OCI-LY1 (cell line): ENCODE measurements around the gene CYP4F11.

Source experiments
- H2AFZ ChIP-seq: fragments of 200-600 bp; sonication (generic), shearing (Covaris generic); 2 replicates; pipeline ENCODE4 v1.6.0; 2014; ENCODE audit warnings: antibody characterized with exemption, mild to moderate bottlenecking, low read length
- H3F3A ChIP-seq: fragments of 200-600 bp; sonication (generic), shearing (Covaris generic); 2 replicates; pipeline ENCODE4 v1.6.0; 2014; ENCODE audit warnings: mild to moderate bottlenecking, antibody characterized with exemption, low read length, moderate library complexity; ENCODE audit not compliant: insufficient read depth
- H3K27ac ChIP-seq: fragments of 200-600 bp; sonication (generic); 2 replicates; pipeline ENCODE4 v1.5.1; 2014; ENCODE audit warnings: low read length, mixed run types, mild to moderate bottlenecking, low read depth; ENCODE audit not compliant: poor library complexity, severe bottlenecking
- H3K27me3 ChIP-seq: fragments of 200-600 bp; sonication (generic); 2 replicates; pipeline ENCODE4 v1.6.0; 2014; ENCODE audit warnings: antibody characterized with exemption, mild to moderate bottlenecking, low read length, moderate library complexity; ENCODE audit not compliant: insufficient read depth
- H3K36me3 ChIP-seq: fragments of 200-600 bp; sonication (generic); 2 replicates; pipeline ENCODE4 v1.6.1; 2014; ENCODE audit warnings: mild to moderate bottlenecking, antibody characterized with exemption, low read length, moderate library complexity, mixed read lengths; ENCODE audit not compliant: insufficient read depth
- H3K4me1 ChIP-seq: fragments of 200-600 bp; sonication (generic); 2 replicates; pipeline ENCODE4 v1.5.1; 2014; ENCODE audit warnings: mild to moderate bottlenecking, low read length, moderate library complexity; ENCODE audit not compliant: insufficient read depth, severe bottlenecking
- H3K4me2 ChIP-seq: fragments of 200-600 bp; sonication (generic), shearing (Covaris generic); 2 replicates; pipeline ENCODE4 v1.6.1; 2014; ENCODE audit warnings: low read length
- H3K4me3 ChIP-seq: fragments of 200-600 bp; sonication (generic); 2 replicates; pipeline ENCODE4 v1.5.1; 2014; ENCODE audit warnings: low read length, low read depth, mild to moderate bottlenecking, mixed read lengths; ENCODE audit not compliant: poor library complexity, severe bottlenecking
- H3K79me2 ChIP-seq: fragments of 200-600 bp; shearing (Covaris generic); 2 replicates; pipeline ENCODE4 v1.6.1; 2016; ENCODE audit warnings: mixed run types, low read length, mixed read lengths; ENCODE audit not compliant: insufficient read depth
- H3K9ac ChIP-seq: fragments of 200-600 bp; sonication (generic), shearing (Covaris generic); 2 replicates; pipeline ENCODE4 v1.6.1; 2014; ENCODE audit warnings: mild to moderate bottlenecking, low read length, mixed read lengths
- H3K9me2 ChIP-seq: fragments of 200-600 bp; sonication (generic), shearing (Covaris generic); 2 replicates; pipeline ENCODE4 v1.6.1; 2014; ENCODE audit warnings: low read depth, mild to moderate bottlenecking, low read length, mixed read lengths
- H3K9me3 ChIP-seq: fragments of 200-600 bp; shearing (Covaris generic); 2 replicates; pipeline ENCODE4 v1.6.1; 2014; ENCODE audit warnings: low read length, mixed read lengths
- H4K20me1 ChIP-seq: fragments of 200-600 bp; sonication (generic), shearing (Covaris generic); 2 replicates; pipeline ENCODE4 v1.6.0; 2016; ENCODE audit warnings: mild to moderate bottlenecking, low read length; ENCODE audit not compliant: insufficient read depth
- CTCF ChIP-seq: fragments of 200-600 bp; sonication (generic), shearing (Covaris generic); IDR thresholded peaks from 2 replicates; pipeline ENCODE4 v1.5.1; 2017; ENCODE audit warnings: mild to moderate bottlenecking, antibody characterized with exemption, low read length, moderate library complexity, mixed read lengths
- EZH2 ChIP-seq: fragments of 200-600 bp; sonication (generic), shearing (Covaris generic); IDR thresholded peaks from 2 replicates; pipeline ENCODE4 v1.8.0; 2017; ENCODE audit warnings: borderline replicate concordance, mixed run types, mild to moderate bottlenecking, antibody characterized with exemption, low read length, moderate library complexity, mixed read lengths

Gene CYP4F11

GRCh38 chr19:15923702-15924101 is 10.6 kb downstream of the CYP4F11 start:
- TF ChIP-seq CTCF = no peak
- no peak for TF ChIP-seq EZH2
- H3K36me3 ChIP-seq = no peaks in the 10 kb centered on the region
- 0 out of 2 replicates have a peak, but pooled peaks cover 5% of the 10 kb centered on the region for H3K27me3 ChIP-seq
- no peaks in the 10 kb centered on the region for H3K9me3 ChIP-seq
- no peak overlapping the region for H3K4me2 ChIP-seq
- H4K20me1 ChIP-seq = no peaks in the 10 kb centered on the region
- no peak overlapping the region for H3K9ac ChIP-seq
- H3K79me2 ChIP-seq = no peaks in the 10 kb centered on the region
- H3K9me2 ChIP-seq = no peaks in the 10 kb centered on the region
- no peak overlapping the region for H2AFZ ChIP-seq
- H3K27ac ChIP-seq = no peak overlapping the region
- no peak overlapping the region for H3K4me3 ChIP-seq
- H3K4me1 ChIP-seq = no peaks in the 10 kb centered on the region
- no peaks in the 10 kb centered on the region for H3F3A ChIP-seq

GRCh38 chr19:15922021-15922420 is 12.3 kb downstream of the CYP4F11 start:
- Histone ChIP-seq H3K27ac (no peak overlapping the region), H3K4me1 (no peaks in the 10 kb centered on the region), H3K4me3 (no peak overlapping the region), H3K27me3 (0 out of 2 replicates have a peak, but pooled peaks cover 5% of the 10 kb centered on the region), H2AFZ (no peak overlapping the region), H3K9ac (no peak overlapping the region), H3K4me2 (no peak overlapping the region), H3K9me3 (no peaks in the 10 kb centered on the region), H3K36me3 (no peaks in the 10 kb centered on the region), H3K79me2 (no peaks in the 10 kb centered on the region), H4K20me1 (no peaks in the 10 kb centered on the region), H3F3A (no peaks in the 10 kb centered on the region), H3K9me2 (no peaks in the 10 kb centered on the region)
- no peak for TF ChIP-seq CTCF
- no peak for TF ChIP-seq EZH2

GRCh38 chr19:15919243-15919642 is 15.1 kb downstream of the CYP4F11 start:
- H3F3A ChIP-seq = no peaks in the 10 kb centered on the region
- TF ChIP-seq EZH2 = no peak
- TF ChIP-seq CTCF = no peak

More at GRCh38 chr19:15919243-15919642, 15.1 kb downstream of the CYP4F11 start:
- no peaks in the 10 kb centered on the region for H3K9me3 ChIP-seq
- no peaks in the 10 kb centered on the region for H3K9me2 ChIP-seq
- H3K79me2 ChIP-seq = no peaks in the 10 kb centered on the region
- H3K4me1 ChIP-seq = no peaks in the 10 kb centered on the region
- no peak overlapping the region for H3K4me2 ChIP-seq
- no peak overlapping the region for H3K4me3 ChIP-seq
- no peaks in the 10 kb centered on the region for H3K36me3 ChIP-seq
- H4K20me1 ChIP-seq = no peaks in the 10 kb centered on the region
- no peak overlapping the region for H3K27ac ChIP-seq
- H3K9ac ChIP-seq = no peak overlapping the region
- 0 out of 2 replicates have a peak, but pooled peaks cover under 1% of the 10 kb centered on the region for H3K27me3 ChIP-seq
- no peak overlapping the region for H2AFZ ChIP-seq
